HEK293 (cell line): ENCODE measurements around the gene RPL10A.

Experiments used
- BCL11A ChIP-seq: fragments of 450-650 bp; formaldehyde crosslinking; IDR thresholded peaks from 2 replicates; pipeline ENCODE4 v1.5.1; 2016; ENCODE audit warnings: low read depth, missing biosample characterization, missing genetic modification characterization
- CTCF ChIP-seq: fragments of 450-650 bp; formaldehyde crosslinking; IDR thresholded peaks from 2 replicates; pipeline ENCODE4 v1.5.1; 2016; ENCODE audit warnings: missing biosample characterization, missing genetic modification characterization
- KLF10 ChIP-seq: fragments of 450-650 bp; IDR thresholded peaks from 2 replicates; pipeline ENCODE4 v1.5.1; 2018; ENCODE audit warnings: missing biosample characterization, mild to moderate bottlenecking, missing genetic modification characterization
- KLF16 ChIP-seq: fragments of 450-650 bp; formaldehyde crosslinking; IDR thresholded peaks from 2 replicates; pipeline ENCODE4 v1.5.1; 2017; ENCODE audit warnings: missing biosample characterization, missing genetic modification characterization
- KLF8 ChIP-seq: fragments of 450-650 bp; formaldehyde crosslinking; IDR thresholded peaks from 2 replicates; pipeline ENCODE4 v1.5.1; 2016; ENCODE audit warnings: missing biosample characterization, missing genetic modification characterization
- PBX3 ChIP-seq: sonication (generic); formaldehyde crosslinking; IDR thresholded peaks from 2 replicates; pipeline ENCODE4 v1.8.1; 2022; ENCODE audit warnings: mild to moderate bottlenecking, moderate library complexity, missing genetic modification reagents
- PRDM2 ChIP-seq: fragments of 450-650 bp; formaldehyde crosslinking; IDR thresholded peaks from 2 replicates; pipeline ENCODE4 v1.5.1; 2016; ENCODE audit warnings: missing biosample characterization, missing genetic modification characterization, borderline replicate concordance
- SP3 ChIP-seq: fragments of 450-650 bp; formaldehyde crosslinking; IDR thresholded peaks from 2 replicates; pipeline ENCODE4 v1.5.1; 2016; ENCODE audit warnings: missing biosample characterization, missing genetic modification characterization
- SP7 ChIP-seq: fragments of 450-650 bp; formaldehyde crosslinking; IDR thresholded peaks from 2 replicates; pipeline ENCODE4 v1.5.1; 2016; ENCODE audit warnings: missing biosample characterization, missing genetic modification characterization
- WT1 ChIP-seq: fragments of 450-650 bp; formaldehyde crosslinking; IDR thresholded peaks from 2 replicates; pipeline ENCODE4 v1.5.1; 2016; ENCODE audit warnings: missing biosample characterization, missing genetic modification characterization
- ZBTB10 ChIP-seq: fragments of 450-650 bp; formaldehyde crosslinking; IDR thresholded peaks from 2 replicates; pipeline ENCODE4 v1.5.1; 2016; ENCODE audit warnings: missing biosample characterization, missing genetic modification characterization
- ZBTB20 ChIP-seq: fragments of 450-650 bp; formaldehyde crosslinking; IDR thresholded peaks from 2 replicates; pipeline ENCODE4 v1.5.1; 2016; ENCODE audit warnings: missing biosample characterization, missing genetic modification characterization
- ZFP41 ChIP-seq: fragments of 450-650 bp; formaldehyde crosslinking; IDR thresholded peaks from 2 replicates; pipeline ENCODE4 v1.5.1; 2016; ENCODE audit warnings: missing biosample characterization, missing genetic modification characterization, borderline replicate concordance
- ZIC2 ChIP-seq: fragments of 450-650 bp; formaldehyde crosslinking; IDR thresholded peaks from 2 replicates; pipeline ENCODE4 v1.5.1; 2016; ENCODE audit warnings: missing biosample characterization, missing genetic modification characterization
- ZNF23 ChIP-seq: fragments of 450-650 bp; formaldehyde crosslinking; IDR thresholded peaks from 2 replicates; pipeline ENCODE4 v1.5.1; 2016; ENCODE audit warnings: missing biosample characterization, missing genetic modification characterization, borderline replicate concordance
- ZNF24 ChIP-seq: fragments of 450-650 bp; formaldehyde crosslinking; IDR thresholded peaks from 2 replicates; pipeline ENCODE4 v1.5.1; 2016; ENCODE audit warnings: missing biosample characterization, missing genetic modification characterization
- ZNF311 ChIP-seq: fragments of 450-650 bp; formaldehyde crosslinking; IDR thresholded peaks from 2 replicates; pipeline ENCODE4 v1.5.1; 2017; ENCODE audit warnings: missing biosample characterization, missing genetic modification characterization, borderline replicate concordance
- ZNF362 ChIP-seq: fragments of 450-650 bp; formaldehyde crosslinking; IDR thresholded peaks from 2 replicates; pipeline ENCODE4 v1.5.1; 2016; ENCODE audit warnings: missing biosample characterization, missing genetic modification characterization
- ZNF518A ChIP-seq: fragments of 450-650 bp; formaldehyde crosslinking; conservative IDR thresholded peaks from 2 replicates; pipeline ENCODE4 v1.5.1; 2016; ENCODE audit warnings: low read depth, missing biosample characterization, missing genetic modification characterization
- ZNF561 ChIP-seq: fragments of 450-650 bp; IDR thresholded peaks from 2 replicates; pipeline ENCODE4 v1.5.1; 2018; ENCODE audit warnings: missing biosample characterization, missing genetic modification characterization, borderline replicate concordance
- ZNF621 ChIP-seq: fragments of 450-650 bp; formaldehyde crosslinking; IDR thresholded peaks from 2 replicates; pipeline ENCODE4 v1.5.1; 2017; ENCODE audit warnings: missing biosample characterization, missing genetic modification characterization

RPL10A gene

GRCh38 chr6:35468181-35468979 lies at the start of gene RPL10A (continued):
- no peak for TF ChIP-seq PRDM2 (tag by site-specific recombination)
- 0 out of 2 replicates have a peak, but pooled peaks have one; percentile 38 for TF ChIP-seq ZNF24
- no peak; the same call in 1 of the 2 replicates for TF ChIP-seq ZNF561 (tag by site-specific recombination)
- TF ChIP-seq SP7: peak; percentile 91; the same call in 1 of the 2 replicates
- TF ChIP-seq KLF10: peak; percentile 66
- peak; percentile 78 for TF ChIP-seq SP3
- no peak for TF ChIP-seq ZNF23 (tag by site-specific recombination)
- TF ChIP-seq ZFP41: no peak
- no peak for TF ChIP-seq ZNF311 (tag by site-specific recombination)
- peak; percentile 65 for TF ChIP-seq WT1
- TF ChIP-seq ZNF621 (tag by site-specific recombination): no peak
- TF ChIP-seq ZNF362: no peak
- peak; percentile 91 for TF ChIP-seq KLF8 (tag by site-specific recombination)
- peak; percentile 29; the same call in 1 of the 2 replicates for TF ChIP-seq ZBTB20 (tag by site-specific recombination)
- TF ChIP-seq ZBTB10 (tag by site-specific recombination): peak; percentile 98
- TF ChIP-seq ZIC2 (tag by site-specific recombination): peak; percentile 74
- TF ChIP-seq BCL11A: no peak
- peak; percentile 69 for TF ChIP-seq PBX3 (CRISPR knock-in tag)
- TF ChIP-seq ZNF518A (tag by site-specific recombination): no peak
- TF ChIP-seq KLF16 (tag by site-specific recombination): peak; percentile 91
- TF ChIP-seq CTCF (tag by site-specific recombination): peak; percentile 99
